ENCODE data around the gene RPS14. TPM values are rescaled to one million over a fixed set of nuclear protein-coding genes. Genes with fewer than 3 reads are reported as not detected.

Gene RPS14
- total and polyA plus RNA-seq, 2 of the 4 experiments (the other 2 are of a cell fraction): 6,296 to 7,310 TPM

GRCh38 chr5:150406103-150406722 is 43.3 kb downstream of the RPS14 start:
- in situ Hi-C loops (cut with MboI; ENCODE audit: low sequenced_read_pairs) (no loop called here), intact Hi-C loops (cut with micrococcal nuclease) (no loop called here), dilution Hi-C loops (cut with HindIII; ENCODE audit: low sequenced_read_pairs, unreplicated experiment) (no loop called here)
- Histone ChIP-seq H2BK5ac (ENCODE audit: low read depth, low read length, poor library complexity, severe bottlenecking) (no peak overlapping the region), H4K5ac (ENCODE audit: low read depth, low read length) (no peak overlapping the region), H3K9ac (ENCODE audit: low read depth, low read length) (no peak overlapping the region), H3K4ac (ENCODE audit: low read depth, low read length) (no peak overlapping the region), H3K36me3 (ENCODE audit: control insufficient read depth, insufficient read depth, low read length) (peaks cover 4% of the 10 kb centered on the region; the same call in 1 of the 2 replicates), H3K27ac (ENCODE audit: insufficient read depth, low read length) (no peak overlapping the region), H2AK5ac (ENCODE audit: low read depth, low read length) (no peak overlapping the region), H2AFZ (replicated peaks; ENCODE audit: low read length, poor library complexity) (no peak overlapping the region), H4K91ac (ENCODE audit: insufficient read depth, low read depth, low read length) (no peak overlapping the region), H3K4me2 (ENCODE audit: low read depth, low read length) (no peak overlapping the region), H3K23ac (ENCODE audit: low read depth, low read length) (no peak overlapping the region; the same call in 1 of the 2 replicates), H4K8ac (ENCODE audit: low read depth in 2 of 2, low read length in 2 of 2) (no peak overlapping the region), H3K18ac (ENCODE audit: low read depth, low read length) (no peak overlapping the region), H2BK15ac (ENCODE audit: low read depth, low read length) (no peak overlapping the region), H3K9me1 (ENCODE audit: insufficient read depth, low read length) (peaks cover 16% of the 10 kb centered on the region), H2BK120ac (ENCODE audit: low read depth, low read length) (no peak overlapping the region), H3K4me3 (ENCODE audit: insufficient read depth, low read depth, low read length) (no peak overlapping the region), H3K9me3 (ENCODE audit: control insufficient read depth, insufficient read depth, low read length) (no peaks in the 10 kb centered on the region), H3K56ac (ENCODE audit: extremely low read depth, insufficient read depth, low read length) (no peak overlapping the region), H3K27me3 (ENCODE audit: control insufficient read depth, insufficient read depth, low read length) (no peaks in the 10 kb centered on the region), H3K4me1 (ENCODE audit: control insufficient read depth, insufficient read depth, low read length) (no peaks in the 10 kb centered on the region), H2AK9ac (replicated peaks; ENCODE audit: low read depth, low read length, poor library complexity) (no peak overlapping the region), H2BK20ac (ENCODE audit: low read depth, low read length) (no peak overlapping the region), H3K14ac (replicated peaks; ENCODE audit: low read depth, low read length) (no peak overlapping the region), H3K79me1 (ENCODE audit: low read depth in 1 of 2, low read length in 2 of 2) (no peaks in the 10 kb centered on the region), H4K20me1 (ENCODE audit: insufficient read depth, low read length) (no peaks in the 10 kb centered on the region)
- BruUV-seq (replicated peaks): no TSS peak
- TF ChIP-seq, protein P1, sequence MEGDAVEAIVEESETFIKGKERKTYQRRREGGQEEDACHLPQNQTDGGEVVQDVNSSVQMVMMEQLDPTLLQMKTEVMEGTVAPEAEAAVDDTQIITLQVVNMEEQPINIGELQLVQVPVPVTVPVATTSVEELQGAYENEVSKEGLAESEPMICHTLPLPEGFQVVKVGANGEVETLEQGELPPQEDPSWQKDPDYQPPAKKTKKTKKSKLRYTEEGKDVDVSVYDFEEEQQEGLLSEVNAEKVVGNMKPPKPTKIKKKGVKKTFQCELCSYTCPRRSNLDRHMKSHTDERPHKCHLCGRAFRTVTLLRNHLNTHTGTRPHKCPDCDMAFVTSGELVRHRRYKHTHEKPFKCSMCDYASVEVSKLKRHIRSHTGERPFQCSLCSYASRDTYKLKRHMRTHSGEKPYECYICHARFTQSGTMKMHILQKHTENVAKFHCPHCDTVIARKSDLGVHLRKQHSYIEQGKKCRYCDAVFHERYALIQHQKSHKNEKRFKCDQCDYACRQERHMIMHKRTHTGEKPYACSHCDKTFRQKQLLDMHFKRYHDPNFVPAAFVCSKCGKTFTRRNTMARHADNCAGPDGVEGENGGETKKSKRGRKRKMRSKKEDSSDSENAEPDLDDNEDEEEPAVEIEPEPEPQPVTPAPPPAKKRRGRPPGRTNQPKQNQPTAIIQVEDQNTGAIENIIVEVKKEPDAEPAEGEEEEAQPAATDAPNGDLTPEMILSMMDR (conservative IDR thresholded peaks at IDR 0.05; ENCODE audit: low read depth, low read length): no peak
- no peak for TF ChIP-seq SMC3 (IDR thresholded peaks at IDR 0.05; ENCODE audit: low read depth, low read length)
- TF ChIP-seq USF2 (IDR thresholded peaks at IDR 0.05; ENCODE audit: low read depth, low read length): no peak
- TF ChIP-seq CEBPB (IDR thresholded peaks at IDR 0.05; ENCODE audit: low read depth, low read length): no peak
- TF ChIP-seq MXI1 (IDR thresholded peaks at IDR 0.05; ENCODE audit: borderline replicate concordance, low read depth, low read length): no peak
- TF ChIP-seq RFX5 (IDR thresholded peaks at IDR 0.05; ENCODE audit: low read depth, low read length): no peak
- TF ChIP-seq RCOR1 (IDR thresholded peaks at IDR 0.05; ENCODE audit: insufficient replicate concordance, low read length): no peak
- TF ChIP-seq BHLHE40 (IDR thresholded peaks at IDR 0.05; ENCODE audit: low read depth, low read length): no peak
- no peak for TF ChIP-seq FOS (IDR thresholded peaks at IDR 0.05; ENCODE audit: low read depth, low read length)
- TF ChIP-seq MAFK (IDR thresholded peaks at IDR 0.05; ENCODE audit: low read depth, low read length): no peak
- no peak for TF ChIP-seq MAZ (IDR thresholded peaks at IDR 0.05; ENCODE audit: borderline replicate concordance, low read depth, low read length)
- no peak for TF ChIP-seq NFE2L2 (IDR thresholded peaks at IDR 0.05; ENCODE audit: low read depth, low read length)
- no peak for TF ChIP-seq RAD21 (IDR thresholded peaks at IDR 0.05; ENCODE audit: low read length)
- CTCF ChIA-PET: no interaction called here
- POLR2A ChIA-PET (ENCODE audit: unreplicated experiment): interaction anchor here (0.6 kb wide), 1 partner anchor 1277 kb away, joined by 3 read pairs; no protein-coding TSS in a partner anchor
- ATAC-seq (ENCODE audit: low read depth) (no peak), DNase-seq (no peak)
- WGBS, 2 experiments (ENCODE audit: extremely low coverage in 2 of 2, insufficient read length in 1 of 2): 43% methylated on average over 1 of the region's 4 CpGs; no CpG with 5 or more reads in 1 of the 2 experiments
